Measurements from ENCODE around the gene ANKRD9. TPM values are rescaled to one million over a fixed set of nuclear protein-coding genes. Genes with fewer than 3 reads are reported as not detected.
"Not testable (repeated sequence)": the region's sequence is repeated elsewhere in the genome, so short reads cannot be mapped to it uniquely, and the experiment has no call there.

ANKRD9 gene
- total RNA-seq, 2 experiments from 2014 or later = 15.2 to 17.5 TPM

GRCh38 chr14:102544747-102545460, 35.3 kb upstream of the ANKRD9 start:
- Mint-ChIP-seq H3K36me3 (no peaks in the 10 kb centered on the region), H3K27me3 (peaks cover 23% of the 10 kb centered on the region), H3K4me1 (ENCODE audit: low read depth) (peaks cover 2% of the 10 kb centered on the region), H3K27ac (no peak overlapping the region), H3K9me3 (no peaks in the 10 kb centered on the region), H3K4me3 (no peak overlapping the region)
- intact Hi-C loops (cut with micrococcal nuclease) = loop anchor here (1.0 kb wide), 1 partner anchor 44 kb away; no protein-coding TSS in a partner anchor
- peak; percentile 31 for DNase-seq
- CTCF ChIA-PET = no interaction called here
- POLR2A ChIA-PET = no interaction called here

- intact Hi-C loops (cut with micrococcal nuclease) = loop anchor here (1.0 kb wide), 1 partner anchor 45 kb away; no protein-coding TSS in a partner anchor
- Mint-ChIP-seq H3K4me1 (ENCODE audit: low read depth) (peaks cover 2% of the 10 kb centered on the region), H3K4me3 (no peak overlapping the region), H3K9me3 (no peaks in the 10 kb centered on the region), H3K27me3 (peaks cover 23% of the 10 kb centered on the region), H3K36me3 (no peaks in the 10 kb centered on the region), H3K27ac (no peak overlapping the region)
- CTCF ChIA-PET = no interaction called here
- POLR2A ChIA-PET = no interaction called here
- DNase-seq = no peak
These were observed 34.6 kb upstream of the ANKRD9 start for GRCh38 chr14:102544046-102544746.

- no peak for DNase-seq
- H3K4me3 Mint-ChIP-seq = no peak overlapping the region
- no peaks in the 10 kb centered on the region for H3K36me3 Mint-ChIP-seq
- H3K27ac Mint-ChIP-seq = no peak overlapping the region
- H3K27me3 Mint-ChIP-seq = peaks cover 16% of the 10 kb centered on the region
- POLR2A ChIA-PET = no interaction called here
- intact Hi-C loops (cut with micrococcal nuclease) = no loop called here
- peaks cover 2% of the 10 kb centered on the region for H3K4me1 Mint-ChIP-seq (ENCODE audit: low read depth)
- no peaks in the 10 kb centered on the region for H3K9me3 Mint-ChIP-seq
- CTCF ChIA-PET = interaction anchor here (0.9 kb wide), 1 partner anchor 17 kb away, joined by 3 read pairs; no protein-coding TSS in a partner anchor
These were observed 32.2 kb upstream of the ANKRD9 start for GRCh38 chr14:102541771-102542170.

- CTCF ChIA-PET; intact Hi-C loops (cut with micrococcal nuclease); H3K27ac Mint-ChIP-seq; H3K9me3 Mint-ChIP-seq; DNase-seq; H3K4me1 Mint-ChIP-seq (ENCODE audit: low read depth); H3K4me3 Mint-ChIP-seq; H3K36me3 Mint-ChIP-seq; POLR2A ChIA-PET: not testable (repeated sequence)
- peaks cover 15% of the 10 kb centered on the region for H3K27me3 Mint-ChIP-seq
These were observed 31.5 kb upstream of the ANKRD9 start for GRCh38 chr14:102541029-102541491.

GRCh38 chr14:102540315-102541028, 30.9 kb upstream of the ANKRD9 start:
- POLR2A ChIA-PET = no interaction called here
- Mint-ChIP-seq H3K9me3 (no peaks in the 10 kb centered on the region), H3K27me3 (peaks cover 9% of the 10 kb centered on the region), H3K36me3 (no peaks in the 10 kb centered on the region), H3K4me1 (ENCODE audit: low read depth) (peaks cover 2% of the 10 kb centered on the region), H3K27ac (no peak overlapping the region), H3K4me3 (no peak overlapping the region)
- intact Hi-C loops (cut with micrococcal nuclease) = no loop called here
- CTCF ChIA-PET = no interaction called here
- DNase-seq = no peak

- CTCF ChIA-PET = interaction anchor here (1.5 kb wide), 1 partner anchor 11 kb away, joined by 5 read pairs; no protein-coding TSS in a partner anchor
These were observed 30.2 kb upstream of the ANKRD9 start for GRCh38 chr14:102539544-102540314.

GRCh38 chr14:102538602-102539543, 29.3 kb upstream of the ANKRD9 start:
- CTCF ChIA-PET = interaction anchor here (1.5 kb wide), 1 partner anchor 11 kb away, joined by 5 read pairs; no protein-coding TSS in a partner anchor
- POLR2A ChIA-PET = no interaction called here
- no peaks in the 10 kb centered on the region for H3K9me3 Mint-ChIP-seq
- peaks cover under 1% of the 10 kb centered on the region for H3K27me3 Mint-ChIP-seq
- no peak overlapping the region for H3K4me3 Mint-ChIP-seq
- H3K4me1 Mint-ChIP-seq (ENCODE audit: low read depth) = no peaks in the 10 kb centered on the region
- intact Hi-C loops (cut with micrococcal nuclease) = no loop called here
- no peak overlapping the region for H3K27ac Mint-ChIP-seq
- no peaks in the 10 kb centered on the region for H3K36me3 Mint-ChIP-seq
- no peak for DNase-seq

More at GRCh38 chr14:102539544-102540314, 30.2 kb upstream of the ANKRD9 start:
- intact Hi-C loops (cut with micrococcal nuclease) = no loop called here
- no peak for DNase-seq
- Mint-ChIP-seq H3K9me3 (no peaks in the 10 kb centered on the region), H3K27ac (no peak overlapping the region), H3K4me1 (ENCODE audit: low read depth) (no peaks in the 10 kb centered on the region), H3K27me3 (peaks cover 4% of the 10 kb centered on the region), H3K4me3 (no peak overlapping the region), H3K36me3 (no peaks in the 10 kb centered on the region)
- POLR2A ChIA-PET = no interaction called here

- no peak for DNase-seq
- H3K4me3 Mint-ChIP-seq = no peak overlapping the region
- H3K36me3 Mint-ChIP-seq = no peaks in the 10 kb centered on the region
- intact Hi-C loops (cut with micrococcal nuclease) = no loop called here
- no peaks in the 10 kb centered on the region for H3K9me3 Mint-ChIP-seq
- H3K27me3 Mint-ChIP-seq = no peaks in the 10 kb centered on the region
- ChIA-PET POLR2A (no interaction called here), CTCF (interaction anchor here (1.5 kb wide), 1 partner anchor 10 kb away, joined by 5 read pairs; no protein-coding TSS in a partner anchor)
- H3K4me1 Mint-ChIP-seq (ENCODE audit: low read depth) = no peaks in the 10 kb centered on the region
- H3K27ac Mint-ChIP-seq = no peak overlapping the region
These were observed 28.5 kb upstream of the ANKRD9 start for GRCh38 chr14:102537981-102538601.

GRCh38 chr14:102532204-102532658, 22.7 kb upstream of the ANKRD9 start:
- CTCF ChIA-PET = no interaction called here
- POLR2A ChIA-PET = no interaction called here
- DNase-seq = no peak
- Mint-ChIP-seq H3K9me3 (no peaks in the 10 kb centered on the region), H3K4me1 (ENCODE audit: low read depth) (peaks cover 6% of the 10 kb centered on the region), H3K27ac (no peak overlapping the region), H3K27me3 (no peaks in the 10 kb centered on the region), H3K36me3 (no peaks in the 10 kb centered on the region), H3K4me3 (no peak overlapping the region)
- intact Hi-C loops (cut with micrococcal nuclease) = no loop called here

- POLR2A ChIA-PET = no interaction called here
- Mint-ChIP-seq H3K4me1 (ENCODE audit: low read depth) (peaks cover 7% of the 10 kb centered on the region), H3K27me3 (no peaks in the 10 kb centered on the region)
These were observed 21.4 kb upstream of the ANKRD9 start for GRCh38 chr14:102530828-102531478.

More at GRCh38 chr14:102530828-102531478, 21.4 kb upstream of the ANKRD9 start:
- CTCF ChIA-PET = no interaction called here
- no peak for DNase-seq
- Mint-ChIP-seq H3K9me3 (no peaks in the 10 kb centered on the region), H3K36me3 (no peaks in the 10 kb centered on the region), H3K4me3 (no peak overlapping the region), H3K27ac (no peak overlapping the region)
- intact Hi-C loops (cut with micrococcal nuclease) = no loop called here

All from activated CD4-positive, alpha-beta memory T cell treated with anti-CD3 and anti-CD28 coated beads for 36 hours (primary cell).